HepG2 (cell line): ENCODE measurements around the gene RWDD4. TPM values are rescaled to one million over a fixed set of nuclear protein-coding genes. Genes with fewer than 3 reads are reported as not detected.

ENCODE experiments used
- ARID3A ChIP-seq: IDR thresholded peaks from 2 replicates; pipeline ENCODE4 v1.6.1; 2012; ENCODE audit warnings: low read depth, low read length, improper control_type of control experiment
- DNMT1 ChIP-seq: sonication (generic); formaldehyde crosslinking; IDR thresholded peaks from 2 replicates; pipeline ENCODE4 v1.5.1; 2020; ENCODE audit warnings: mild to moderate bottlenecking, missing genetic modification reagents
- E2F1 ChIP-seq: sonication (generic); formaldehyde crosslinking; IDR thresholded peaks from 2 replicates; pipeline ENCODE4 v1.5.0; 2020; ENCODE audit warnings: missing genetic modification reagents
- ISX ChIP-seq: sonication (generic); formaldehyde crosslinking; conservative IDR thresholded peaks from 2 replicates; pipeline ENCODE4 v1.5.0; 2020; ENCODE audit warnings: missing genetic modification reagents
- JUNB ChIP-seq: sonication (generic); formaldehyde crosslinking; IDR thresholded peaks from 2 replicates; pipeline ENCODE4 v1.8.0; 2022; ENCODE audit warnings: missing genetic modification reagents, mild to moderate bottlenecking, borderline replicate concordance
- KDM5A ChIP-seq: fragments of 200-600 bp; sonication (generic); IDR thresholded peaks from 2 replicates; pipeline ENCODE4 v1.7.0; 2018; ENCODE audit warnings: antibody characterized with exemption, mild to moderate bottlenecking, low read length, borderline replicate concordance
- MAZ ChIP-seq, 2 experiments: sonication (generic) in 1 of 2; formaldehyde crosslinking in 1 of 2; IDR thresholded peaks; 2 replicates each; pipeline versions ENCODE4 v1.5.0 to v1.6.1; 2012 to 2020; ENCODE audit warnings: low read depth in 2 of 2, mild to moderate bottlenecking in 2 of 2, borderline replicate concordance in 1 of 2, improper control_type of control experiment in 1 of 2, low read length in 1 of 2, missing genetic modification reagents in 1 of 2, moderate library complexity in 1 of 2
- MXI1 ChIP-seq: IDR thresholded peaks from 3 replicates; pipeline ENCODE4 v1.6.1; 2012; ENCODE audit warnings: low read depth, low read length, inconsistent platforms, borderline replicate concordance
- NFYB ChIP-seq: sonication (generic); formaldehyde crosslinking; IDR thresholded peaks from 2 replicates; pipeline ENCODE4 v1.4.0; 2020; ENCODE audit warnings: missing genetic modification reagents
- NR1H2 ChIP-seq: sonication (generic); formaldehyde crosslinking; IDR thresholded peaks from 2 replicates; pipeline ENCODE4 v1.8.1; 2022; ENCODE audit warnings: low read depth, missing genetic modification reagents, borderline replicate concordance
- PATZ1 ChIP-seq: sonication (generic); formaldehyde crosslinking; IDR thresholded peaks from 2 replicates; pipeline ENCODE4 v1.4.0; 2020; ENCODE audit warnings: missing genetic modification reagents
- RFX1 ChIP-seq: fragments of 450-650 bp; IDR thresholded peaks from 2 replicates; pipeline ENCODE4 v1.6.1; 2017
- RFX3 ChIP-seq: IDR thresholded peaks from 2 replicates; pipeline ENCODE4 v1.6.1; 2016; ENCODE audit warnings: missing biosample characterization, missing genetic modification reagents
- SETDB1 ChIP-seq: sonication (generic); formaldehyde crosslinking; IDR thresholded peaks from 2 replicates; pipeline ENCODE4 v1.5.1; 2020; ENCODE audit warnings: missing genetic modification reagents, mild to moderate bottlenecking, borderline replicate concordance
- SYNCRIP ChIP-seq: fragments of 200-400 bp; formaldehyde crosslinking; IDR thresholded peaks from 2 replicates; pipeline ENCODE4 v1.6.1; 2018; ENCODE audit warnings: mild to moderate bottlenecking, low read depth, low read length; ENCODE audit not compliant: insufficient read depth
- THRA ChIP-seq: sonication (generic); formaldehyde crosslinking; IDR thresholded peaks from 2 replicates; pipeline ENCODE4 v1.4.0; 2020; ENCODE audit warnings: missing genetic modification reagents, borderline replicate concordance
- ZFP91 ChIP-seq: sonication (generic); formaldehyde crosslinking; IDR thresholded peaks from 2 replicates; pipeline ENCODE4 v1.9.0; 2022; ENCODE audit warnings: missing genetic modification reagents, mild to moderate bottlenecking, borderline replicate concordance
- ZMYM3 ChIP-seq: sonication (generic); formaldehyde crosslinking; IDR thresholded peaks from 2 replicates; pipeline ENCODE4 v1.5.1; 2020; ENCODE audit warnings: mild to moderate bottlenecking, missing genetic modification reagents
- ZNF24 ChIP-seq: fragments of 450-650 bp; IDR thresholded peaks from 2 replicates; pipeline ENCODE4 v1.6.1; 2017; ENCODE audit warnings: antibody characterized with exemption, mild to moderate bottlenecking
- ZNF556 ChIP-seq: sonication (generic); formaldehyde crosslinking; IDR thresholded peaks from 2 replicates; pipeline ENCODE4 v1.4.0; 2020; ENCODE audit warnings: mild to moderate bottlenecking, missing genetic modification reagents, borderline replicate concordance
- ZNF670 ChIP-seq: sonication (generic); formaldehyde crosslinking; IDR thresholded peaks from 2 replicates; pipeline ENCODE4 v1.8.0; 2022; ENCODE audit warnings: mild to moderate bottlenecking, missing genetic modification reagents, borderline replicate concordance
- ZSCAN31 ChIP-seq: sonication (generic); formaldehyde crosslinking; IDR thresholded peaks from 2 replicates; pipeline ENCODE4 v1.5.0; 2020; ENCODE audit warnings: low read depth, mild to moderate bottlenecking, missing genetic modification reagents
- polyA plus RNA-seq, 8 experiments: library from polyadenylated mRNA; depleted of rRNA in 3 of 8; stranded (reverse) in 7 of 8; unstranded in 1 of 8; fragments of >200 nt; fragmentation: Illumina TruSeq in 4 of 8; extraction: Trizol in 4 of 8; gene quantifications; 2 replicates each; pipeline versions ENCODE4 v1.2.1 to v1.2.3, GENCODE V29; 2011 to 2016; ENCODE audit warnings: low read depth in 4 of 8, missing spikeins in 1 of 8, mixed read lengths in 1 of 8; ENCODE audit not compliant: insufficient read depth in 1 of 8
- total RNA-seq, 5 experiments: library from RNA; depleted of rRNA; stranded (reverse); fragments of >200 nt; fragmentation: Illumina TruSeq; extraction: Trizol; gene quantifications; 2 replicates each; pipeline ENCODE4 v1.2.3, GENCODE V29; 2016; ENCODE audit warnings: low read depth in 1 of 5

The RWDD4 gene
- total and polyA plus RNA-seq, 2 of the 13 experiments (the other 11 are each of a cell fraction or from before 2014, with no cell fraction given) = 10.2 to 25.4 TPM

GRCh38 chr4:183618681-183619080, 40.3 kb downstream of the RWDD4 start (continued):
- TF ChIP-seq THRA (CRISPR knock-in tag) = peak; percentile 58; the same call in 1 of the 2 replicates
- TF ChIP-seq ZNF670 (CRISPR knock-in tag) = no peak; the same call in 1 of the 2 replicates
- no peak for TF ChIP-seq ISX (CRISPR knock-in tag)
- no peak for TF ChIP-seq SETDB1
- no peak for TF ChIP-seq E2F1 (CRISPR knock-in tag)
- no peak for TF ChIP-seq SYNCRIP
- TF ChIP-seq MXI1 = no peak
- no peak; the same call in 1 of the 2 replicates for TF ChIP-seq JUNB (CRISPR knock-in tag)
- TF ChIP-seq ZFP91 = peak; percentile 2; the same call in 1 of the 2 replicates
- TF ChIP-seq ZNF556 (CRISPR knock-in tag) = 0 out of 2 replicates have a peak, but pooled peaks have one; percentile 31
- TF ChIP-seq RFX3 (CRISPR knock-in tag) = peak; percentile 52
- TF ChIP-seq ZSCAN31 (CRISPR knock-in tag) = peak; percentile 42; the same call in 1 of the 2 replicates
- TF ChIP-seq NFYB = no peak
- no peak for TF ChIP-seq ZNF24
- peak; percentile 67 for TF ChIP-seq PATZ1
- TF ChIP-seq KDM5A = 0 out of 2 replicates have a peak, but pooled peaks have one; percentile 10
- TF ChIP-seq ZMYM3 (CRISPR knock-in tag) = peak; percentile 49; the same call in 1 of the 2 replicates
- no peak for TF ChIP-seq DNMT1 (CRISPR knock-in tag)
- TF ChIP-seq RFX1 = no peak
- TF ChIP-seq ARID3A = peak; percentile 91
- no peak for TF ChIP-seq MAZ (IDR thresholded peaks at IDR 0.05; ENCODE audit: borderline replicate concordance, low read depth, low read length)
- TF ChIP-seq MAZ (CRISPR knock-in tag; IDR thresholded peaks at IDR 0.05; ENCODE audit: low read depth) = peak; percentile 33; the same call in 1 of the 2 replicates
- no peak for TF ChIP-seq NR1H2
